NCI-H187 (cell line): ENCODE data around the gene DDX41.
"Not testable (repeated sequence)": the region's sequence is repeated elsewhere in the genome, so short reads cannot be mapped to it uniquely, and the experiment has no call there.

Experiments
- DNase-seq, 2 experiments: peaks; one replicate each; lab custom pipeline; 2025; lab: John Stamatoyannopoulos, UW

The DDX41 gene

DNA sequence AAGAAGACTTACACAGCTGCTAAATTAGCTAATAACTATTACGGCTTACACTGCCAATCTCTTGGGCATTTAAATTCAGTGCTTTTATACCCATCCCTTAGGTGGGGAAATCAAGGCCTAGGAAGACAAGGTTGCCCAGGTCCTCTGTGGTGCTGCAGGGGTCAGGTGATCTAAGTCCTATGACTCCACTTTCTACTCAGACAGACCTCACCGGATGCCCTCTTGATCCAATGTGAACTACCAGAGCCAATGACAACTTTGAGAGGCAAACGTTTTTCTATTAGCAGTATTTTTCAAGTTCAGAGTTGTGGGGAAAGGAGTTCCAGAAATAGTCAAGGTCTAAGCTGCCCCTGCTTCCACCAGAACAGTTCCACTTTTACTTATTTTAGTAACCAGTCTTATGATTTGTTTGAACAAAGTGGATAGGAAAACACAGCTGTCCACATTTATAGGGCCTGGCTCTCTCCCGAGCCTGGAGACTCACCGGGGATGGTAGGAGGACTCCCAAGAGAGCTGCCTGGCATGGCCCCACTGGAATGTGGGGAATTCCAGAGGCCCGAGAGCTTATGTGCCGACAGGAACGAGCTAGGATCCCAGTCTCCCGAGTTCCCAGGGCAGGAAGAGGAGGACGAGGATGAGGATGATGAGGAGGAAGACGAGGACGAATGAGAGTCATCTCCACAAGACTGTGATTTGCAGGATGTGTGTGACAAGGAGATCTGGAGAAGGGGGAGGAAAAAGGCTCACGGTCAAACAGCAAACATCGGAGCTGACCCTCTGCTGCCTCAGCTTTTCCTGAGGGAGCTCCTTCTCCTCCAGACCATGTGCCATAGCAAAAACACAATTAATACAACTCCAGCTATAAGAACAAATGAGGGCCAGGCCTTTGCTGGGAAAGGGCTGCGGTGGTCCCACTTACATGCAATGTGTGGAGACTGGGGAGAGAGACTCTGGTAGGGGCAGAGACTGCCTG is 20.9 kb upstream of the DDX41 start:
- DNase-seq = no peak

DNA sequence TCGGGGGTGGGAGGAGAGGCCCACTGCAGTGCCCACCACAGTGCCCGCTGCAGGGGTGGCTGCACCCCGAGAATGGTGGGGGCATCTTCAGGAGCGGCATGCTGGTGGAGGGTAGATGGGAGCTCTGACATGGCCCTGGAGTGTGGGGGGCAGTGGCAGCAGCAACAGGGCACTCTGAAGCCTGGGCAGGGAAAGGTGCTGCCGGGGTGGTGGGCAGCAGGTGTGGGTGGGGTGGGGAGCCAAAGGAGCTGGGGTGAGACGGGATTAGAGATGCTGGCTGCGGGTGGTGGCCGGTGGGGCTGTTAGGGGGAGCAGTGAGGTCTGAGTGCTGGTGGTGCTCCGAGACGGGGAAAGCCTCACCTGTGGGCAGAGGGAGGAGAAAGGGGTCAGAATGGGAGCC is 19.6 kb upstream of the DDX41 start:
- no peak for DNase-seq

GRCh38 chr5:177535125-177535524 is 18.4 kb upstream of the DDX41 start:
- no peak for DNase-seq

DNA sequence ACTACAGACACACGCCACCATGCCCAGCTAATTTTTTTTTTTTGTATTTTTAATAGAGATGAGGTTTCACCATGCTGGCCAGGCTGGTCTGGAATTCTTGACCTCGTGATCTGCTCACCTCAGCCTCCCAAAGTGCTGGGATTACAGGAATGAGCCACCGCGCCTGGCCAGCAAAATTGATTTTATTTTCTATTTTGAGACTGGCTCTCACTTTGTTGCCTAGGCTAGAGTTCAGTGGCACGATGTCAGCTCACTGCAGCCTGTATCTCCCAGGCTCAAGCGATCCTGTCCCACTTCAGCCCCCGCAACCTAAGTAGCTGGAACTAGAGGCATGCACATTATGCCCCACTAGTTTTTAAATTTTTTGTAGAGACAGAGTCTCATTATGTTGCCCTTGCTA is 17.7 kb upstream of the DDX41 start:
- not testable (repeated sequence) for DNase-seq

DNA sequence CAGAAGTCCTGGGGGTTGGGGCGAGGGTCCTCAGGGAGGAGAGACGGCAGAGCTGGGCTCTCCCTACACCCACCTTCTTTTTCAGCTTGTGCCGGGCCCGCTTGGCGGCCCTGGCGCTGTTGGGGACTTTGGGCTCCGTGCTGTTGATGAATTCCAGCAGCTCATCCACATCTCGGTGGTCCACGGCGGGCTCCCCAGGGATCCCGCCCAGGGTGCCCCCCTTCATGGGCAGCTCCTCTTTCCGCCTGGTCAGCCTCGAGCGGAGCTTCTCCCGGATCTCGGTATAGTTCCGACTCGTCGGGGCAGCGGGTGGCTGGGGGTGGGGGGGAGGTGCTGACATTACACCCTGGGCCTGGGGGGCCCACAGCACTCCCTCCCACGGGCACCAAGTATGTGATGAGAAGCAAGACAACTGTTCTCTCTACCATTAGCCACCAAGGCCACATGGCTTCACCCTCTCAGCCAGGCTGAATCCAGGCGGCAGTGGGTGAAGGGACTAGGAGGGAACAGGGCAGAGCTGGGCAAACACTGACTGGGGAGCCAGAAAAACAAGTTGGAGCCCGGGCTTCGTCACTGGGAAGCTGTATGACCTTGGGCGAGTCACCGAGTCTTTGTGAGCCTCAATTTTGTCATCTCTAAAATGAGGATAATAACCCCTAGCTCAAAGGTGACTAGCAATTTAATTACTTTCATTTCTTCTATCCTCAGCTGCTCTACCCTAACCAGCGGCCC is 14.6 kb upstream of the DDX41 start:
- no peak for DNase-seq

DNA sequence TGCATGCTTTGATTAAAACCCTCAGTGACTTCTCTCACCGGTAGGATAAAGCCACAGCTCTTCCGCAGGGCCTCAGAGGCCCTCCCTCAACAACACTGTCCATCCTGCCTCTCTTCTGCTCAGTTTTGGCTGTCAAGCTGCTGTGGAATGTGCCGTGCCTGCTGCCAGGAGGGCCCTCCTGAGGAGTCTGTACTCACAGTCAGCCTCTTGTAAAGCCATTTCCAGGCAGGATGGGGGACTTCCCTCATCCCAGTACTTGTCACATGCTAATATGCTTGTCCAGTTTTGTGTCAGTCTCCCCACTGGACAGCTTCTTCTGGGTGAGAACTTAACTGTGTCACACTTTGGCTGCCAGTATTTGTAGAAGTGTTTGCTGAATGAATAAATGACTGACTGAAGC is 13.9 kb upstream of the DDX41 start:
- no peak for DNase-seq

GRCh38 chr5:177529247-177530203 is 12.8 kb upstream of the DDX41 start:
- DNase-seq = no peak

- DNase-seq = no peak
Measured at GRCh38 chr5:177528631-177529030, 11.9 kb upstream of the DDX41 start.

DNA sequence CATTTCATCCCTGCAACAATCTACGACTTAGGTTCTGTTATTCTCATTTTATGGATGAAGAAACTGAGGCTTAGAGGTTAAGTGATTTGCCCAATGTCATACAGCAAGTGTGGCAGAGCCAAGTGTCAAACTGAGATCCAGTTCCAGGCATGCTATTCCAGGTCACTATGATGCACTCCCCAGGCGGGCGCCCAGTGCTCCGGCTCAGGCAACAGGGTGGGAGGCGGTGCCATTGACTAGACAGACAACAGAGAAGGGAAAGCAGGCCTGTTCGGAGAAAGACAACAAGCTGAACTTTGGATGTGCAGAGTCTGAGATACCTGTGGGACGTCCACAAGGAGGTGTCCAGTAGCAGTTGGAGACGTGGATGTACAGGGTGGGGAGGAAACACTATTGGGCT is 10.8 kb upstream of the DDX41 start:
- DNase-seq = no peak

DNA sequence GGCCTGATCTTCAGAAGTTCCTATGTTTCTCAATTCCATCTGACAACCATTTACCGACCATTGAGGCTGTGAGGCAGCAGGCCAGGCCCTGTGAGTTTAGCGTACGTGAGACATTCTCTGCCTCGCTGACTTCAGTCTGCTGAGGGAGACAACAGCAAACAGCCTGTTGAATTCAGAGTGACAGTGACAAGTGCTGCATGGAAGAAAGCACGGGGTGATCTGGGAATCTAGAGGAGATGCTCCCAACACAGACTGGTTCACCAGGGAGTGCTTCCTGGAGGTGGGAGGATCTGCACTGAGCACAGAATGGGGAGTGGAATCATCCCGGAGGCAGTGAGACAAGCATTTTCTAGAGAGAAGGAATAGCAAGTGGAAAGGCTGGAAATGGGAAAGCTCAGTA is 10.0 kb upstream of the DDX41 start:
- DNase-seq = no peak

GRCh38 chr5:177526191-177526590 is 9.4 kb upstream of the DDX41 start:
- DNase-seq = no peak

DNA sequence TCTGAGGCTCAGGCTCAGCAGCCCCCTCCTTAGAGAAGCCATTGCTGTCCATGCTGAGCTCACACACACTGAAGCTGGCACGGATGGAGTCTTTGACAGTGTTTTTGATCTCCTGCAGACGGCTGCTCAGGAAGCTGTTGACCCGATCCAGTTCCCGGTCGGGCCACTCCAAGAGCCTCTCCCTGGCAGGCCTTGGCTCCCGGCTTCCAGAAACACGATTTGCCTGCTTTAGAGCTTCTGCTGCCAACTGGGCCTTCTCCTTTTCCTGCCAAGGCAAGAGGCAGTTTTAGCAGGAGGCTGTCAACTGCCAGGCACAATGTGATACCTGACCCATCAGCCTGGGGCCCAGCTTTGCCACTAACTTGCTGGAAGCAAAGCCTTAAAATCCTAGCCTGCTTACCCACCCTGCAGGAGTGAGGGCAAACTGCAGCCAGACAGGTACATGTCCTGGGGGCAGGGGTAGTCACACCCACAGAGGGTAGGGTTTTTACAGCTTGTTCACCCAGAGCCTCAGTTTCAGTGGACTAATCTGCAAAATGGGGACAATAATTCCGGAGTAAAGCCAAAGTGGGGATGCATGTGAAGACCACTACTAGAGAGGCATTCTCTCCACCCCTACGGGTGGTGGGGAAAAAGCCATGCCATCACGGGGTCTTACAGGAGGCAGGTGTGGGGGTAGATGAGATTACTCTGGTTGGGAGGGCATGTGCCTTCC is 8.3 kb upstream of the DDX41 start:
- no peak for DNase-seq

- no peak for DNase-seq
Measured at GRCh38 chr5:177524539-177524900, 7.8 kb upstream of the DDX41 start.

- no peak for DNase-seq
Measured at GRCh38 chr5:177523711-177524538, 7.2 kb upstream of the DDX41 start.

- DNase-seq = no peak
Measured at GRCh38 chr5:177520916-177521513, 4.3 kb upstream of the DDX41 start.

DNA sequence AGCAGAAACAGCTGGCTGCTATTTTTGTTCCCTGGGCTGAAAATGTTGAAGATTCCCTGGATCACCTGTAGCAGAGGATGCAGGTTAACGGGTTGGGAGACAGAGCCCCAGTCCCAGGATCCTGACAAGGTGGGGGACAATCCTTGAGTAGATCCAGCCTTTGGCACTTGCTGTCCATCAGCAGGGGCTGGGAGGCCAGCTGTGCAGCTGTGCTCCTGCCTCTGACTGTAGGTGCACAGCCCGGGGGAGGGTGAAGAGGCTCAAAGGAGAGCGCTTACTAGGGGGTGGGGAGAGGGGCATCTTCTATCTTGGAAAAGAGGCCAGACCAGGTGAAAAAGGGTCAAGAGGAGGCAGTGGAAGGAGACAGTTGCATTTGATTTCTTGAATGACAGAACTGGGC is 3.5 kb upstream of the DDX41 start:
- DNase-seq = no peak

GRCh38 chr5:177519463-177520235 is 2.9 kb upstream of the DDX41 start:
- DNase-seq = no peak

DNA sequence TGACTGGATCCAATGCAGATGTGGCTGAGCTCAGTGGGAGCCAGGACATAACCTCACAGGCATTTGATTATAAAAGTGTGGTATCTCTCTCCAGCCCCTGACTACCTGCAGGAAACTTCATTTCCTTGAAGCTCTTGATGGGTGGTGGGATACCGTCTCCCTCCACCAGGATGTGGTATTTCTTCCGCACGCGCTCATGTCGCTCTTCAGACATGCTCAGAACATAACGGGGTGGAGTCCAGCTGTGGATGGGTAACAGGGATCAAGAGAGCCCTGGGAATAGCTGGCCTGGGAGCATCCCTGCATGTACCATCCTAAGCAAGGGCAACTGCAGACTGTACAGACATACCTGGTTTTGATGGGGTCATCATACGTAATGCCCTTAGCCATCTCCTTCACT is 1.2 kb downstream of the DDX41 start:
- no peak for DNase-seq

GRCh38 chr5:177514541-177514940 is 2.2 kb downstream of the DDX41 start:
- DNase-seq = no peak
